GM10847 (cell line): ENCODE measurements around the gene GPR183.

Source experiments
- POLR2A ChIP-seq: IDR thresholded peaks from 2 replicates; pipeline ENCODE4 v1.6.1; 2011; ENCODE audit not compliant: insufficient read length; ENCODE audit errors: extremely low read depth

The GPR183 gene, protein sequence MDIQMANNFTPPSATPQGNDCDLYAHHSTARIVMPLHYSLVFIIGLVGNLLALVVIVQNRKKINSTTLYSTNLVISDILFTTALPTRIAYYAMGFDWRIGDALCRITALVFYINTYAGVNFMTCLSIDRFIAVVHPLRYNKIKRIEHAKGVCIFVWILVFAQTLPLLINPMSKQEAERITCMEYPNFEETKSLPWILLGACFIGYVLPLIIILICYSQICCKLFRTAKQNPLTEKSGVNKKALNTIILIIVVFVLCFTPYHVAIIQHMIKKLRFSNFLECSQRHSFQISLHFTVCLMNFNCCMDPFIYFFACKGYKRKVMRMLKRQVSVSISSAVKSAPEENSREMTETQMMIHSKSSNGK

DNA sequence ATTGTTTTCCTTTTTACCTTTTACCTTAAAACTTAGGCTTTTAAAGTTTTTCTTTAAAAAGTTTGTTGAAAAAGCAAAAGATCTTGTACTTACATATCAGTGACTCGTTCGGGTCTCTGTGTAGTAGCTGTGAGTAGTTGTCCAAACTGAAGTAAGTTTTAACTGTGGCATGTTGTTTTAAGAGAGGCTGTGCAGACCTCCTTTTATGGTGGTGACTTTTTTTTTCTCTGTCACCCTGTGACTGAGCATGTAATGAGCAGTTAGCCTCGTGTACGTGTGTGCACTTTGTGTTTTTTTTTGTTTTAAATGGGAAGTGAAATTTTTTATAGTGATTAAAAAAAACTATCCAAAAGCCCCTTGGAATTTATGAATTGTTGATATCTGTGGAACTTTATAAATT lies at the start of gene GPR183:
Gene GPR183 (minus strand): TSS at position 153 of the 400 bp plus-strand sequence. CDS start 11,254 bp downstream, outside the sequence.
- TF ChIP-seq POLR2A, result no peak

DNA sequence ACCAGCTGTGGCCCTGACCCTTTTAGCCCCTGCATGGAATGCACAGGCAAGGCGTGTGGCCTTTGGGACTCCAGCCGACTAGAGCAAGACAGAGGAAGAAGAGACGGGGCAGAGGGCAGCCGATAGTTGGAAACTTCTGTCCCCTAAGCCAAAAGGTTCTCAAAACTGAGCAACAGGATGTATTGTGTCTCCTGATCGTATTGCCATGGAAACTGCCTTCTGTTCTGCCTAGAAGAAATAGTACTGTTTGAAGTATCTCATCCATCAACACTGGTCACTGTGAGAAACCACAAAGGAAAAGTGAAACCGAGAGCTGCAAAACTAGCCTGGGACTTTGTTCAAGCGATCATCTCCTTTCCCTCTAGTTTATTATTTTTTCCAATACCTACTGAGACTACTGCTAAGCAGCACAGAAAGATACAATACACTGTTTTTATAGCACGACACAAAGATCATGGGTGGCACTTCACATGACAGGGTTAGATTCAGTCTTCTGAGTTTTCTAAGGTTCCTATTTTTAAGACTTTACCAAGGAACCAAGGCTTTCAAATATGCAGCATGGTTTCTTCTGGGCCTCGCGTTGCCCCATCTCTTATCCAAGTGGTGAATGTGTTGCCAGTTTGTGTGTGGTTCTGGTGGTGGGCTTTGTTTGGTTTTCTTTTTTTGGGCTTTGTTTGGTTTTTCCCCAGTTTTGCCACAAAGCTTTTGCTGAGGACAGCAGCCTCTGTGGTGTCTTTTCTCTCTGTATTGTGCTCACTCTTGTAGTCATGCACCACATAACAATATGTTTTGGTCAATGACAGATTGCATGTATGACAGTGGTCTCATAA lies 49.3 kb upstream of the GPR183 start:
- no peak for TF ChIP-seq POLR2A

DNA sequence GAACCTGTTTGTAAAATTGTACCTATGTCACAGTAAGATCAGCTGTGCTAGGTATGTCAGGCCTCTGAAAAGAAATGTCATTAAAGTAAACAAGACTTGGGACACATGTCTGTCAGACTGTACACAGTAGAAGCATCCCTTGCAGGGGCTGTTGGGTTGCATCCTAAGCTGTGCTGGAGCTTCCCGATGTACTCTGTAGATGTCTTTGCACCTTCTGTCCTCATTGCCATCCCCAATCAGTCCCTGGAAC lies 48.7 kb upstream of the GPR183 start:
- TF ChIP-seq POLR2A, result no peak

DNA sequence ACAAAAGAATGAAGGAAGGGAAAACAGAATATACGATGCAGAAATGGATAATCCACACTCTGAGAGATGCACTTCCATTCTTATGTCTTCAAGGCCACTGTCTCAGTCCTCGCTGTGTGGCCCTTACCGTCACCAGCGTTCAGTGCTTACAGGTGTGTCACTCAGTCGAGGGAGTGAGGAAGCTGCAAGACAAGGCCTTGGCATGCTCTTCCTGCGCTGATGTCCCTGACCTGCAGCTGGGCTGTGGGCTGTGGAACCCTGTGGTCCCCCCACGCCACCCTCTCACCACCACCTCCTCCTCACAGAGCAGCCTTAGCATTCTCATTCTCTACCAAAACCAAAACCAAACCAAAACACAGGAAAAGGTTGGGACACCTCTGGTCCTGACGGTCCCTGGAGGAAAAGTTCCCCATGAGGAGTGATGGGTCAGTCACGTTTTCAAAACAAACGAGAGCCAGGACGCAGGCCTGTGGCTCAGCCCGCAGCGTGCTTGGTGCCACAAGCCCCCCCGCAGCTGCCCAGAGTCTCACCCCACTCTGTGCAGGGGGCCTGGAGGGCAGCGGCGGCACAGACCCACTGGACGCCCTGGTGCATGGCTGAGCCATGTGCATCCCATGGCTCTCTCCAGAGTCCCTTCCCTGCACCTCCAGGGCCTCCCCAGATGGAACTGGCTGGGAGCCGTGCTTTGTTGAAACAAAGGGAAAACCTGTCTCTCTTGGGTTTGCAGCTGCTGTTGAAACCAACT lies 48.2 kb upstream of the GPR183 start:
- TF ChIP-seq POLR2A, result no peak

DNA sequence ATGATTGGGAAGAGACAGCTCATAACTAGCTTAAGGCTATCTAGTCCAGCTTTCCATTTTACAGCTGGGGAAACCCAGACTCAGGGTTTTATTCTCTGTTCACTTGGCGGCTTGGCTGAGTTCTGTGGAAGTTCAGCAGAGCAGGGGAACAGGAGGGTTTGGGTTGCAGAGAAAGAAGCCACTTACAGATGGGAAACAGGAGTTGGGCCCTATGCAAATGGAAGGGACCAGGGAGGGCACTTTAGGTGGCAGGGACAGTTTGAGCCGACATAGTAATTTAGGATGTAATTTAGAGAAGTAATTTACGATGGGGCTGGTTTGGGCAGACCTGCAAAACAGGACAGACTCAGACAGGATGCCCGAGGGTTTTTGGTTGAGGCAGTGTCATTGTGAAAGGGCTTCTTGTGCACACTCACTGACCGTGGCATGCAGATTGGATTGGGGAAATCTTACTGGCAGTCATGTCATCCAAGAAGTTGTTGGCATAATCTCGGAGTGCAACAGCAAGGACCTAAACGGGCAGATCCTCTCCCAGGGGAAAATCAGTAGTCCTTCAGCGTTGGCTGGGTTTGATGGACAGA lies 47.3 kb upstream of the GPR183 start:
- no peak for TF ChIP-seq POLR2A

DNA sequence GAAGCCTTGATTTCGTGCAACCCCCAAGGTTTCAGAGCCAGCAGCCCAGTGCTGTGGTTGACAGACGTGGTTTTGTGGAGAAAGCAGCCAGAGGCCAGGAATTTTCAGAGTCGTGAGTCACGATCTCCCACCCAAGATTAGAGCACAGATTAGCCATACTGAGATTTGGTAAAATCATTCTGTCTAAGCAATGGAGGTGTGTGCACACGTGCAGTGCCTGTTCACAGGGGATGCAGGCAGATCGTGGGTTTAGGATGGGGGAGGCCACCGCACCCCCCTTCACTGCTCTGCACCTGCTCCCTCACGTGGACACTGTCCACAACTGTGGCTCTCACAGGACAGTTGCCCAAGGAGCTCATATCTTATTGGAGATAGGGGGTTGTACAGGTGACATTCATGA lies 46.6 kb upstream of the GPR183 start:
- TF ChIP-seq POLR2A, result no peak

DNA sequence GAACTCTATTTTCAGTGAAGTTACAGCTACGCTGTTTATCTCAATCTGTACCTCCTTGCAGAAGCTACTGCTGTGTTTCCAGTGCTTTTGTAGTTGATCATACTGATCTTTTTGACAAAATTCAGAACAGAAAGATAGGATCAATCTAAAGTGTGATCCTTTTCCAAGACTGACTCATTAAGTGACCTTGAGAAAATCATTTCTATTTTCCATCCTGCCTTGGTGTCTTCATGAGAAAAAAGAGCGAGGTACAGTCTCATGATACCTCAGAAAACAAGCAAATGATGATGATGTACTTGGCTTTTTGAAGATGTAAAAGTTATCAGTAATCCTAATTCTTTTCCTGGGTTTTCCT lies 46.0 kb upstream of the GPR183 start:
- no peak for TF ChIP-seq POLR2A

DNA sequence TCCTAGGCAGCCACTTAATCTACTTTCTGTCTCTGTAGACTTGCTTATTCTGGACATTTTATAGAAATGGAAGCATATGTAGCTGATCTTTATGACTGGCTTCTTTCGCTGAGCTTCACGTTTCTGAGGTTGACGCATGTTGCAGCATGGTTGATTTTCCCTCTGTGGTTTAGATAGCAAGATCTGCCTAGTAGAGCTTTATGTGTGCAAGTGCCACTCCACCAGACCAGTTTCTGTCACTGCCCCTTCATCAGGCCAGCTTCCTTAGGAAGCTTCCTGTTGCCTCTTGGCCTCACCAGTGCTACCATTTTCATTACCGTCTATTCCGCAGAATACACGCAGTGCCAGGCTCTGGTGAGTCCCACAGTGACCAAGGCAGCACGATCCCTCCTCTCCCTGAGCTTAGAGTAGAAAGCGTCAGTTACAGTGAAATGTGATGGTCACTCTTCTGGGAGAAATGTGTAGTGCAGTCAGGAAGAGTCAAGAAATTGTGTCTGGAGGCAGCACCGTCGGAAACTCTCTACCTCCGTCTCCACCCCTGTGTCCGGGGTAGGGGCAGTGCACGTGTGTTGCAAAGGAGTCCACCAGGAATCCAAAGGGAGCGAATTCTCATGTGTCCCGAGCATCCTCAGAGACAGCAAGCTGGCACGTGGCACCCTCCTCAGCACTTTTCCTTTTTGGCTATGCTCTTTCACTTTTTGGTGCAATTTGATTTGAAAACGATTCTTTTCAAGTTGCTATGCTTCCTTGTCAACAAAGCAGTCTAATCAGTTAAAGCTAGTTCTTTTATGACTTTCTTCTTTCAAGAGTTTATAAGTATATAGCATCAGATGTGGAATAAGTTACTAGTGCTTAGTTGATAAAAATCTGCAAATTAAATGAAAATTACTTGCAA lies 45.4 kb upstream of the GPR183 start:
- TF ChIP-seq POLR2A, result no peak

DNA sequence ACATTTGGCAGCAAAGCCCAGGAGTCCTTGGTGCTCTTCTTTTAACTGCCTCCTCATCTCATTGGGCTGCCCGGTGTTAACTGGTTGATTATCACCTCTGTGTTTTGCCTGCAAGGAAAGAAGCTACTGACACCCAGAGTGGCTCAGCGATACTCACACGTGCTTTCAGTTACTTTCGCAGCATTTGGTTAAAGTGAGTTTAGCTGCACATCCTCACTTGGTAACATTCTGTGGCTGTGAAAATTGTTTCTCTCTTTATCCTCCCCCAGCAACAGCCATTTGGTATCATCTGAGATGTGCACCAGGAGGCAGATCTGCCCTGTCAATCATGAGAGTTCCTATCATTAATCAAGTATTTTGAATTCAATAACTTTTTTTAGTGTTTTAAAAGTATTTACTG lies 44.6 kb upstream of the GPR183 start:
- no peak for TF ChIP-seq POLR2A

DNA sequence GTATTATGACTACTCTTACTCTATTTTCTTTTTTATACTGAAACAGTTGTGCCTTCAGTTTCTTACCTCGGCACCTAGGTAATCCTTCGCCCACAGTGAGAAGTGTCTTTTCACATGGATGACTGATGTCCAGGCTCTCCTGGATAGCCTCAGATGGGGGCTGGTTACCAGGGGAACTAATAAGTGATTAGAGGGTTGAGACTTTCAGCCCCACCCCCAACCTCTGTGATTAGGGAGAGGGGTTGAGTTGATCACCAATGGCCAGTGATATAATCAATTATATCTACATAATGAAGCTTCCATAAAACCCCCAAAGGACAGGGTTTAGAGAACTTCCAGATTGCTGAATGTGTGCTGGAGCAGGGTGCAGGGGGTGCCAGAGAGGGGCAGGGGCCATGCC lies 43.0 kb upstream of the GPR183 start:
- TF ChIP-seq POLR2A, result no peak

DNA sequence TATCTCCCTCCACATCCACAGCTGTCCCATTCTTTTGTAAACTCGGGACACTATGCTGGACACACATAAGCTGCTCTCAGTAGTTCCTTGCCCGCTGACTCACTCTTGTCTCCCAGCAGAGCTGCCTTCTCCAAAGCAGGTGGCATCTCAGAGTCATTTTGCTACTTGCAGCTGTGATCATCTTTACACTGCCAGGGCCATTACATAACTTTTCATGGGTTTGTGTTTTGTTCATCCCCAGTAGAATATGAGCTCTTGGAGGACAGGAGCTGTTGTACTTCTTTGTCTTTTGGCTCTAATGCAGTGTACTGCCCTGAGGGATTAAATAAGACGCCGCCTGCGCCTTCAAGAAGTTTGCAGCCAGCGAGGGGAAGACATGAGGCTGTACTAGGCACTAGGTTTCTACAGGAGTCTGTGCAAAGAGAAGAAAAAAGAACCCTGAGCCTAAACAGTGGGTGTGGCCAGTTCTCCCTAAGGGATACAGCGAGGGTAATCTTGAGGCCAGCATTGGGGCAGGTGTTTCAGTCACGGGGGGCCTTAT lies 40.8 kb upstream of the GPR183 start:
- TF ChIP-seq POLR2A, result no peak

DNA sequence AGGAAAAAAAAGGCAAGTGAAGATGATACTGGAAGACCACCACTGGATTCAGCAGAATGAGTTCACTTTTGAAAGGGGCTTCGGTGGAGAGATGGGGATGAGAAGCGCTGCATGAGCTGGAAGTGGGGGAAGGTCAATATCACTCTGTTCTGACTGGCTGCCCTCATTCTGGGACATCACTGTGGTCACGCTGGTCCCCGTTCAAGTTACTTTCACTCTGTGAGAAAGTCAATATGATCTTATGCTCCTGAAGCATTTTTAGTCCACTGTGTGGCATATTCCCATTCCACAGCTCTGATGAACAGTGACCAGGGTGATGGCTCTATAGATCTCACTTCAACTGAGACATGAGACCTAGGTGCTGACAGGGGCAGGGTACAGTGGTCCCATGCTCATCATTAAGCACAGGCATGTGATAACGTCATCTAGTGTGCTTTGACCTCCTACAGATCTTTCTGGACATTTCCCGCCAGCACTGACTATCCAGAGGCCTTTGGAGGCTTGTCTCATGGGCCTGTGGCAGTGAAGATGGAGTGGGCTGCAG lies 40.2 kb upstream of the GPR183 start:
- no peak for TF ChIP-seq POLR2A

DNA sequence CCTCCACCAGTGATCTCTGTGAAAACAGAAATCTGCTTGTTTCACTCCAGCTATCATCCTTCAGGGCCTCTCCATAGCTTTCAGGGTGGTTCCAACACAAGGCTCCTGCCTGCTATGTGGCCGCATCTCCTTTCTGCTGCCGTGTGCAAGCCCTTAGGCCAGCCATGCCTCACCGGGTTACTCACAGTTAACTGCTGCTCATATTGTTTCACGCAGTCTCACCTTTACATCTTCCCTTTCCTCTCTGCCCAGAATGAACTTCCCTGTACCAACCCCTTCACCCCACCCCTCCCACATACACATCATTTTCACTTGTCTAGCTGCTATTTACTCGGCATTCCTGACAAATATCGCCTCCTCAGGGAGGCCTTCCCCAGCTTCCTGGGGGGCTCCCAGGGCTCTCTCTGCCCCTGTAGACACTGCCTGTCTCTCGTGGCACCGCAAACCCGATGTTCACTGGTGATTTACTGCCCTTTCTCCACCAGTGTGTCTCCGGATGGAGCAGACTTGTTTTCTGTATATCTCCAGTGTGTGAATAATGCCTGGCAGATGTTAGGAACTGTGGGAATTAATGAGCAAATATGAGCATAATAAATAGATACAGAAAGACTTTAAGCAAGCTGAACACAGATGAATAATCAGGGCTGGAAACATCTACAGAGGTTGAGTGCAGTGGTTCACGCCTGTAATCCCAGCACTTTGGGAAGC lies 39.3 kb upstream of the GPR183 start:
- no peak for TF ChIP-seq POLR2A

DNA sequence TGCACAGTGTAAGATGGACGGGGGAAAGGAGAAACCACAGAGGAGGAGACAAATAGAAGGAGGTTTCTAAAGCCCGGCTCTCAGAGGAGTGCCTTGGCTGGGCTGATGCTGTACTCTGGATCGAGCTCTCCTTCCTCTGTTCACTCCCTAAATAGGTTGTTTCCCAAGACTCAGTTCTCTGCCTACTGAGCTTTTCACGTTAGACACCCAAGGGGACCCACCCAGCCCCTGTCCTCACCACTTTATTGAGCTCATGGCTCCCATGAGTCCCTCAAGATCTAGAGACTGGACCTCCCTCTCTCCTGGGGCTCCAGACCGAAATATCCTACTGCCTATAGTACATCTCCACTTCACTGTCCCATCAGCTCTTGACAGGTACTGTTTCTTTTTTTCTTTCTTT lies 38.1 kb upstream of the GPR183 start:
- no peak for TF ChIP-seq POLR2A
